Type B pancreatic cell (in vitro differentiated cells): Measurements from ENCODE around the gene MRPL43. TPM values are rescaled to one million over a fixed set of nuclear protein-coding genes. Genes with fewer than 3 reads are reported as not detected.

Experiments
- DNase-seq: peaks from one replicate; pipeline ENCODE4 v3.0.0; 2021; ENCODE audit warnings: mixed read lengths; ENCODE audit not compliant: unreplicated experiment; ENCODE audit errors: extremely low spot score
- H3K27ac Mint-ChIP-seq: 2 replicates; pipeline ENCODE4 v1.8.0; 2021; ENCODE audit warnings: mild to moderate bottlenecking, mixed read lengths
- H3K27me3 Mint-ChIP-seq: 2 replicates; pipeline ENCODE4 v1.8.0; 2021; ENCODE audit warnings: mixed read lengths
- H3K36me3 Mint-ChIP-seq: 2 replicates; pipeline ENCODE4 v1.8.0; 2021; ENCODE audit warnings: mixed read lengths
- H3K4me1 Mint-ChIP-seq: one replicate; pipeline ENCODE4 v1.8.0; 2021; ENCODE audit warnings: mixed read lengths; ENCODE audit not compliant: unreplicated experiment
- H3K4me3 Mint-ChIP-seq: 2 replicates; pipeline ENCODE4 v1.8.0; 2021; ENCODE audit warnings: mild to moderate bottlenecking, mixed read lengths
- H3K9me3 Mint-ChIP-seq: 2 replicates; pipeline ENCODE4 v1.8.0; 2021; ENCODE audit warnings: mixed read lengths
- total RNA-seq: library from RNA; stranded (reverse); gene quantifications from 2 replicates; pipeline ENCODE4 v1.2.1, GENCODE V29; 2021; ENCODE audit warnings: low replicate concordance
- TF ChIP-seq, protein P1 (sequence below): fragments of 200-600 bp; sonication (generic); conservative IDR thresholded peaks from 2 replicates; pipeline ENCODE4 v1.5.0; 2021; ENCODE audit warnings: antibody characterized with exemption, mild to moderate bottlenecking

The MRPL43 gene
- total RNA-seq, 1 donor from 2014 or later, result 74.2 TPM

DNA sequence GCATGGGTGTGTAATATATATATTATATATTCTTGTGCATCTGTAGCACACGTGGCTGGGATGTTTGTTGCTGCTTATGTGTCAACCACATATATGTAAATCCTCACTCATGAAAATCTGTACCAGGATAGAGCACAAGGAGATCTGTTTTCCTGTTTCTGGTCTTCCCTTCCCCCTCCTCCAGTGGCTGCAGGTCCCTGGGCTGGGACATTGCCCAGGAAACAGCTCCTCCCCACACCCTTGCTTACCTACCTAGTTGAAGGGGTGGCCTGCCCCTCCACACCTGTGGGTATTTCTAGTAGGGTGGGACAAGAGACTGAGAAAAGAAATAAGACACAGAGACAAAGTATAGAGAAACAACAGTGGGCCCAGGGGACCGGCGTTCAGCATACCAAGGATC, 46.0 kb upstream of the MRPL43 start:
- peaks cover 18% of the 10 kb centered on the region for H3K4me1 Mint-ChIP-seq
- peak overlapping the region; percentile 73 for H3K27ac Mint-ChIP-seq
- H3K9me3 Mint-ChIP-seq, result no peaks in the 10 kb centered on the region
- peak overlapping the region; percentile 65 for H3K4me3 Mint-ChIP-seq
- DNase-seq, result no peak
- H3K27me3 Mint-ChIP-seq, result peaks cover 47% of the 10 kb centered on the region
- peaks cover 4% of the 10 kb centered on the region for H3K36me3 Mint-ChIP-seq
- TF ChIP-seq, protein P1, sequence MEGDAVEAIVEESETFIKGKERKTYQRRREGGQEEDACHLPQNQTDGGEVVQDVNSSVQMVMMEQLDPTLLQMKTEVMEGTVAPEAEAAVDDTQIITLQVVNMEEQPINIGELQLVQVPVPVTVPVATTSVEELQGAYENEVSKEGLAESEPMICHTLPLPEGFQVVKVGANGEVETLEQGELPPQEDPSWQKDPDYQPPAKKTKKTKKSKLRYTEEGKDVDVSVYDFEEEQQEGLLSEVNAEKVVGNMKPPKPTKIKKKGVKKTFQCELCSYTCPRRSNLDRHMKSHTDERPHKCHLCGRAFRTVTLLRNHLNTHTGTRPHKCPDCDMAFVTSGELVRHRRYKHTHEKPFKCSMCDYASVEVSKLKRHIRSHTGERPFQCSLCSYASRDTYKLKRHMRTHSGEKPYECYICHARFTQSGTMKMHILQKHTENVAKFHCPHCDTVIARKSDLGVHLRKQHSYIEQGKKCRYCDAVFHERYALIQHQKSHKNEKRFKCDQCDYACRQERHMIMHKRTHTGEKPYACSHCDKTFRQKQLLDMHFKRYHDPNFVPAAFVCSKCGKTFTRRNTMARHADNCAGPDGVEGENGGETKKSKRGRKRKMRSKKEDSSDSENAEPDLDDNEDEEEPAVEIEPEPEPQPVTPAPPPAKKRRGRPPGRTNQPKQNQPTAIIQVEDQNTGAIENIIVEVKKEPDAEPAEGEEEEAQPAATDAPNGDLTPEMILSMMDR, result no peak

DNA sequence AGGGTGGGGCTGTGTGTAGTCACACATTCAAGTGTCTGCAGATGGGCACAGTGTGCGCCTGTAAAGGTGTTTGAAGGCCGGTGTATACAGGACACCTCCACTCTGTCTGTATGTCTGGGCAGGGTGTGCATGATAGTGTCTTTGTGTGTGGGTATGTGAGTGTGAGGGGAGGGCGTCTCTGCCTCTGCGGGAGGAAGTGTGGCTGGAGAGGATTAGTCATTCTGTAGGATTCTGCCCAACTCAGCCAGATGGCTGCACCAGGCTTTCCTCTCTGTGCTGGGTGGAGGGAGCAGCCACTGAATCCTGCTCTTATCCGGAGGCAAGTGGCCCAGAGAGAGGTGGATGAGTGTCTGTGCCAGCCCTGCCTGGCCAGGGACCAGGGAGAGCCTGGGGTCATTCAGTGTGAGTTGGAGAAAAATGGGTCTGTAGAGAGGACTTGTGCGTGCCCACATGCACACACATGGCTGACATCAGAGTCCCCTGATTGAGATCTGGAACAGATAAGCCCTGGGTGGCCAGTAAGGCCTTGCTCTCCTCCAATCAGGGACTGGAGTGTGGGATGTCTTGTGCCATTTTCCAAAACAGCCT, 45.4 kb upstream of the MRPL43 start:
- no peaks in the 10 kb centered on the region for H3K9me3 Mint-ChIP-seq
- DNase-seq, result no peak
- peak overlapping the region; percentile 92 for H3K27ac Mint-ChIP-seq
- H3K36me3 Mint-ChIP-seq, result no peaks in the 10 kb centered on the region
- peaks cover 19% of the 10 kb centered on the region for H3K4me1 Mint-ChIP-seq
- peak overlapping the region; percentile 83 for H3K4me3 Mint-ChIP-seq
- TF ChIP-seq, protein P1, result no peak
- H3K27me3 Mint-ChIP-seq, result peaks cover 42% of the 10 kb centered on the region

DNA sequence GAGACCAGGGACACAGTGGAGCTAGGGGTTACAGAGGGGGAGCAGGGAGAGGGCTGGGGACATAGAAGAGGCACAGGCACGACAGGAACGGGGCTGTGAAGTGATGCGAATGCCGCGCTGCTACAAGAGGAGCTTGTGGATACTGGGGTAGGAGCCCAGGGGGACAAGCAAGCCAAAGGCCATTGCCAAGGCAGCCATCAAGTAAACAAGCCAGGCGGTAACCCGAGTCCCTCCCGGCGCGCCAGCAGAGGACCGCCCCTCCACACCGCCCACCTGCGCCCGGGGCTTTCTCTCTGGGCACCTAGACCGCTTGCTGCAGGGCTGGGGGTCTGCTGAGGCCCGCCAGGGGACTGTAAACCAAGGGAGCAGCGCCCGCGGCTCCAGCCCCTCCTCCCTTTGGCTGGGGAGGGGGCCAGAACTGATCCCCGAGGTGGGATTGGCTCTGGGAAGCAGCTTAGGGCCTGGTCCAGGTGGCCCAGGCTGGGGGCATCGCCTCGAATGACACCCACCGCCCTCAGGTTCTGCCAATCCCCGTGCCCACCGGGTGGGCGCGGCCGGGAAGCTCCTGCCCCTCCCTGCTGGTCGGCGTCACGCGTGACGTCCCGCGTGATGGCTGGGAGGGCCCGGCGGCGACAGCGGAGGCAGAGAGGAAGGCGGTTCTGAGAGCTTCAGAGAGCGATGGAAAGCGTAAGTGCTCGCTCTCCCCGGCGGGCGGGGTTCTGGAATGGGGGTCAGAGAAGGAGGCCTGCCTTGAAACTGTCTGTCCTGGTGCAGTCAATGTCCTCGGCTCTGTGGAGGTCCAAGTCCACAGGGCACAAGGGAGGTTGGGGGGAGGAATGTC, 44.7 kb upstream of the MRPL43 start:
- H3K27me3 Mint-ChIP-seq, result peaks cover 38% of the 10 kb centered on the region

DNA sequence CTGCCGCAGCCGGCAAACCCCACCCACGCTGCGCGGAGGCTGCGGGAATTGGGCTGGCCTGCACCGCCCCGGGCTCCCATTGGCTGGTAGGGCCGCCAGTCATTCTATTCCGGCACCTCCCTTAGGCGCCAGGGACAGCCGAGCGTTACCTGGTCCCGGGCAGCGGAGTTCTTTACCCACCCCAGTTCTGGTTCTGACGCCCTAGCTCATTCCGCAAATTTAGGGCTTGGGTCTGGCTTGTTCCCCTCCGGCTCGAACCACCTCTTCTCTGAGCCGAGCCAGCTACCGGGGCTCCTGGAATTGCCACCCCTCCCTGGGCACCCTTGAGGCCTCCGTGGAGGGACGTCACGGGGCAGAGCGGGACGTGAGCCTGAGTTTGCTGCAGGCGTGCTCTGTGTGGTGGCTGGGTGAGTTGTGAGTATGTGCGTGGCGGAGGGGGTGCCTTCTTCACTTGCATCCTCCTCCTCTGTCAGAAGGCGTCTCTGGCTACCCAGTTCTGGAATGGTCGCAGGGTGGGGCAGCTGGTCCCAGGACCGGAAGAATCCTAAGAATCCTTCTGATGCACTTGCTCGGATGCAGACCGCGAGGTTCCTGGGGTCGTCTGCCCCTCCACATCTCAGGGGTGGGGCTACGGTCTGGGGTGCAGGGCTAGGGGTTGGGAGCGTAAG, 44.0 kb upstream of the MRPL43 start, which contains the start of the genes PDZD7 and SFXN3:
Gene PDZD7 (minus strand): TSS at position 2 of the 668 bp plus-strand sequence. CDS start 910 bp downstream, outside the sequence.
Gene SFXN3 (plus strand): TSS at position 107 of the 668 bp plus-strand sequence. CDS start 3,461 bp downstream, outside the sequence.
- TF ChIP-seq, protein P1, result no peak
- Mint-ChIP-seq H3K27me3 (peaks cover 37% of the 10 kb centered on the region), H3K4me1 (peaks cover 30% of the 10 kb centered on the region), H3K9me3 (no peaks in the 10 kb centered on the region), H3K27ac (peak within 1 kb of the TSS; percentile 98), H3K4me3 (peak within 1 kb of the TSS; percentile 94), H3K36me3 (no peaks in the 10 kb centered on the region)
- peak; percentile 95 for DNase-seq

More for the DNA sequence above, 44.7 kb upstream of the MRPL43 start:
- H3K27ac Mint-ChIP-seq, result peak overlapping the region; percentile 98
- peak overlapping the region; percentile 94 for H3K4me3 Mint-ChIP-seq
- TF ChIP-seq, protein P1, result no peak
- H3K36me3 Mint-ChIP-seq, result no peaks in the 10 kb centered on the region
- H3K4me1 Mint-ChIP-seq, result peaks cover 26% of the 10 kb centered on the region
- no peak for DNase-seq
- H3K9me3 Mint-ChIP-seq, result no peaks in the 10 kb centered on the region

DNA sequence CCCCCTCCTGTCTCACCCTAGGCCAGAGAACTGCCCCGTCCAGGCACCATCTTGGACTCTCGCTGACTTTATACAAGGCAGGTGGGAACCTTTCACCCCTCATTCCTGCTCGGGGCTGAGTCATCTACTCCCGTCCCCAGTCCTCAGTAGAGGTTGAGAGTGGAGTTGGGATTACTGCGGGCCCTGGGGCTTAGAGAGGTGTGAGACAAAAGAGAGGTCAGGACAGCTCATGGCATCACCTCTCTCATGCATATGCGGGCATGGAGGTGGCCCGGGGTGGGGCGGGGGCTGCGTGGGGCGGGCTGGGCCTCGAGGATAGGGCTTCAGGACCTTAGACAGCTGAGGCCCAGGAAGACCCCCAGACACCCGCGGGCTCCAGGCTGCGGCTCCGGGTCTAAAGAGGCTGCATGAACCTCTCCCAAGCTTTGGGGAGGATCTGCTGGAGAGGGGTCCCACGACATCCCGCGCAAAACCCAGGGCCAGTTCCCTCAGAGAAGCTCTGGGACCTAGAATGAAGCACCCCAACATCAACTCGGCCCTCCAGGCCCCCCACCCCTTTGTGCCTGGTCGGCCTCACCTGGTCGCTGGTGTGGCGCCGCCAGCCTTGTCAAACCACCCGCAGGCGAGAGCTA, 43.3 kb upstream of the MRPL43 start:
- peak overlapping the region; percentile 94 for H3K4me3 Mint-ChIP-seq
- H3K4me1 Mint-ChIP-seq, result peaks cover 30% of the 10 kb centered on the region
- H3K27ac Mint-ChIP-seq, result peak overlapping the region; percentile 98

More for the DNA sequence above, 43.3 kb upstream of the MRPL43 start:
- no peaks in the 10 kb centered on the region for H3K9me3 Mint-ChIP-seq
- peaks cover 32% of the 10 kb centered on the region for H3K27me3 Mint-ChIP-seq
- DNase-seq, result no peak
- TF ChIP-seq, protein P1, result no peak
- no peaks in the 10 kb centered on the region for H3K36me3 Mint-ChIP-seq
